GM21529 (cell line): ENCODE results near the gene NCF4.

ENCODE experiments used
- ATAC-seq: cut with Tn5 transposase; IDR thresholded peaks from one replicate; pipeline ENCODE4 v1.9.1; 2021; ENCODE audit not compliant: unreplicated experiment

The NCF4 gene

GRCh38 chr22:36893262-36893661, 32.5 kb downstream of the NCF4 start:
- ATAC-seq: no peak

- ATAC-seq: no peak
These were observed 33.5 kb downstream of the NCF4 start for GRCh38 chr22:36894266-36894665.

GRCh38 chr22:36897611-36898010, 36.8 kb downstream of the NCF4 start:
- no peak for ATAC-seq

- ATAC-seq: no peak
These were observed 37.9 kb downstream of the NCF4 start for GRCh38 chr22:36898690-36899089.

- no peak for ATAC-seq
These were observed 38.7 kb downstream of the NCF4 start for GRCh38 chr22:36899498-36899897.

- no peak for ATAC-seq
These were observed 39.4 kb downstream of the NCF4 start for GRCh38 chr22:36900225-36900624.

GRCh38 chr22:36900880-36901279, 40.1 kb downstream of the NCF4 start:
- ATAC-seq: no peak

GRCh38 chr22:36901411-36902142, 40.8 kb downstream of the NCF4 start:
- ATAC-seq: peak; percentile 73

GRCh38 chr22:36902143-36902926, 41.5 kb downstream of the NCF4 start:
- no peak for ATAC-seq

- ATAC-seq: no peak
These were observed 43.6 kb downstream of the NCF4 start for GRCh38 chr22:36904260-36904880.

GRCh38 chr22:36907253-36908195, 46.7 kb downstream of the NCF4 start:
- ATAC-seq: no peak

- ATAC-seq: no peak
These were observed 49.7 kb downstream of the NCF4 start for GRCh38 chr22:36910461-36910860.

- ATAC-seq: no peak
These were observed 51.3 kb downstream of the NCF4 start for GRCh38 chr22:36911887-36912661.

GRCh38 chr22:36912694-36913426, 52.1 kb downstream of the NCF4 start:
- ATAC-seq: no peak

GRCh38 chr22:36913427-36914389, 52.9 kb downstream of the NCF4 start, which contains the start of gene CSF2RB:
Gene CSF2RB (plus strand): TSS chr22:36913628. CDS start chr22:36922208, 8,580 bp downstream.
- ATAC-seq: no peak

- ATAC-seq: no peak
These were observed 53.6 kb downstream of the NCF4 start for GRCh38 chr22:36914390-36914752.

- ATAC-seq: no peak
These were observed 55.2 kb downstream of the NCF4 start for GRCh38 chr22:36916034-36916433.

- ATAC-seq: no peak
These were observed 57.9 kb downstream of the NCF4 start for GRCh38 chr22:36918586-36919284.
